C4-2B (cell line): ENCODE data around the gene SFMBT2.

ENCODE experiments used
- CTCF ChIP-seq: fragments of 450-650 bp; conservative IDR thresholded peaks from 2 replicates; pipeline ENCODE4 v1.5.1; 2017; ENCODE audit warnings: mild to moderate bottlenecking
- ZFX ChIP-seq: fragments of 450-650 bp; IDR thresholded peaks from 2 replicates; pipeline ENCODE4 v1.6.1; 2017

GRCh38 chr10:7258948-7259523 is 151.8 kb downstream of the SFMBT2 start:
- TF ChIP-seq CTCF (no peak), ZFX (no peak)
